Measurements from ENCODE around the gene SAMD4A. TPM values are rescaled to one million over a fixed set of nuclear protein-coding genes. Genes with fewer than 3 reads are reported as not detected.

Gene SAMD4A
- total RNA-seq, 6 experiments from 2014 or later, result 33.8 to 53.7 (median 41.0) TPM

DNA sequence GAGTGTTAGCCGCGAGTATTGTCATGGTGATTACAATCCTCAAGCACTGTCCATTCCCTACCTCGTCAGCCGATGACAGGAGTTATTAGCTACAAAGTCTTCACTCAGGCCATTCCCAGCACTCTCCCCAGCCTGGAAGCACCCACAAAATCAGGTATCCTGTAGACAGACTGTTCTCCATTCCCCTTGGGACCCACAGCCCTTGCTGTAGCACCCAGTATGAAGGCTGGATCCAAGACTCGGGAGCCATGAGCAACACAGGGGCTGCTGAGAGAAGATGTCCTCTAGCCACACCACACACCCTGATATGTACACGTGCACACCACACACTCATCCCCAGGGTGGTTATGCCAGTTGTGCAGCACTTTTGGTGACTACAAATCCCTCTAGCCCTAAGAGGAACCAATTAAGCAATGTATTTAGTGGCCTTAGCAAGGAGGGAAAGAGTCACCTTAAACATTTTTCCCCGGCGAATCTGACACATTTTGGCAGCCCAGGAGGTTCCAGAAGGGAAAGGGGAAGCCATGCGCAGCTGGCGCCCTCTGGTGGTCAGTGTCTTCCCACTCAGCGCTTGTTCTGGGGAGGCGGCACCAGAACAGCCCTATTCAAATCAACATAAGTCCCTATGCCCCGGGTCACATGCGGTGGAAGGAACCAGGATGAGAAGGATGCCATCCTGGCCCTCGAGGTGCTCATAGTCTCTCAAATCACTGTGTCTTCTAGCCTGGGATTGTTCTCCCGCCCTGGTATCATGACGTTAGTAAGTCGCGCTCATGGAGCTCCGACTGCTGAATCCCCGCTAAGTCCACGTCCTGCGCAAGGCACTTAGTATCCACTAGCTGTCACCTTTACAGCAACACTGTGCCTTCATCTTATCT, 238.8 kb downstream of the SAMD4A start:
- Mint-ChIP-seq H3K4me1 (ENCODE audit: low read depth) (peaks cover 13% of the 10 kb centered on the region), H3K4me3 (peak overlapping the region; percentile 71), H3K9me3 (no peaks in the 10 kb centered on the region), H3K27ac (no peak overlapping the region), H3K27me3 (ENCODE audit: insufficient read depth) (peaks cover 20% of the 10 kb centered on the region), H3K36me3 (ENCODE audit: low read depth) (no peaks in the 10 kb centered on the region)
- TF ChIP-seq CTCF (IDR thresholded peaks at IDR 0.05), result peak; percentile 99
- peak; percentile 67 for DNase-seq

DNA sequence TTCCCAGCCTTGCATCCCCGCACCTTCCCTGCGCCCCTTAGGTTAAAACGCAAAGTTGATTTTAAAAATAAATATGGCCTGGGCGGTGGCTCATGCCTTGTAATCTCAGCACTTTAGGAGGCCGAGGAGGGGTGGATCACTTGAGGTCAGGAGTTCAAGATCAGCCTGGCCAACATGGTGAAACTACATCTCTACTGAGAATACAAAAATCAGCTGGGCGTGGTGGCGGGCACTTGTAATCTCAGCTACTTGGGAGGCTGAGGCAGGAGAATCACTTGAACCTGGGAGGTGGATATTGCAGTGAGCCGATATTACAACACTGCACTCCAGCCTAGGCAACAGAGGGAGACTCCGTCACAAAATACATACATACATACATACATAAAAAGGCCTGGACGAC, 239.7 kb downstream of the SAMD4A start:
- no peak for TF ChIP-seq CTCF (IDR thresholded peaks at IDR 0.05)
- no peak for DNase-seq
- no peak overlapping the region for H3K27ac Mint-ChIP-seq
- H3K9me3 Mint-ChIP-seq, result no peaks in the 10 kb centered on the region
- peaks cover 23% of the 10 kb centered on the region for H3K27me3 Mint-ChIP-seq (ENCODE audit: insufficient read depth)
- no peak overlapping the region for H3K4me3 Mint-ChIP-seq
- H3K36me3 Mint-ChIP-seq (ENCODE audit: low read depth), result no peaks in the 10 kb centered on the region
- peaks cover 13% of the 10 kb centered on the region for H3K4me1 Mint-ChIP-seq (ENCODE audit: low read depth)

GRCh38 chr14:54807428-54807827, 240.5 kb downstream of the SAMD4A start:
- no peak for TF ChIP-seq CTCF (IDR thresholded peaks at IDR 0.05)
- peaks cover 21% of the 10 kb centered on the region for H3K27me3 Mint-ChIP-seq (ENCODE audit: insufficient read depth)

DNA sequence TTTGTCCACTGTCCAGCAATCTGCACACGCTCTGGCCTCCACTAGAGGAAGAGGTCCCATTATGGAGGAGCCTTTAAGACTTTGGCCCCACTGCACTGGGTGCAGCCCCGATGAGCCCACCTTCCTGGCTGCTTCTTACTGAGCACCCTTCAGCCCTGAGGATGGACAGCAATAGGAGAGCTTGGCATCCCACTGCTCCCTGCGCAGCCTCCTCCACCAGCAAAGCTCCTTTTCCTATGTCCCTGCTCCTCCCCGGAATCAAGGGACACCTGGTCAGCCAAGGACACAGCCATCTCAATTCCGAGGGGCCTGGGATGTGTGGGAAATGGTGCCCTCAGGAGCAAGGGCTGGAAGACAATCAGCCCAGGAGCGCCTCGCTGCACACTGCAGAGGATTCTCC, 241.0 kb downstream of the SAMD4A start:
- Mint-ChIP-seq H3K36me3 (ENCODE audit: low read depth) (no peaks in the 10 kb centered on the region), H3K27me3 (ENCODE audit: insufficient read depth) (peaks cover 23% of the 10 kb centered on the region), H3K9me3 (no peaks in the 10 kb centered on the region), H3K4me1 (ENCODE audit: low read depth) (peaks cover 13% of the 10 kb centered on the region), H3K4me3 (no peak overlapping the region), H3K27ac (no peak overlapping the region)
- no peak for TF ChIP-seq CTCF (IDR thresholded peaks at IDR 0.05)
- DNase-seq, result no peak

More at GRCh38 chr14:54807428-54807827, 240.5 kb downstream of the SAMD4A start:
- DNase-seq, result no peak
- Mint-ChIP-seq H3K36me3 (ENCODE audit: low read depth) (no peaks in the 10 kb centered on the region), H3K4me3 (no peak overlapping the region), H3K4me1 (ENCODE audit: low read depth) (peaks cover 13% of the 10 kb centered on the region), H3K9me3 (no peaks in the 10 kb centered on the region), H3K27ac (no peak overlapping the region)

DNA sequence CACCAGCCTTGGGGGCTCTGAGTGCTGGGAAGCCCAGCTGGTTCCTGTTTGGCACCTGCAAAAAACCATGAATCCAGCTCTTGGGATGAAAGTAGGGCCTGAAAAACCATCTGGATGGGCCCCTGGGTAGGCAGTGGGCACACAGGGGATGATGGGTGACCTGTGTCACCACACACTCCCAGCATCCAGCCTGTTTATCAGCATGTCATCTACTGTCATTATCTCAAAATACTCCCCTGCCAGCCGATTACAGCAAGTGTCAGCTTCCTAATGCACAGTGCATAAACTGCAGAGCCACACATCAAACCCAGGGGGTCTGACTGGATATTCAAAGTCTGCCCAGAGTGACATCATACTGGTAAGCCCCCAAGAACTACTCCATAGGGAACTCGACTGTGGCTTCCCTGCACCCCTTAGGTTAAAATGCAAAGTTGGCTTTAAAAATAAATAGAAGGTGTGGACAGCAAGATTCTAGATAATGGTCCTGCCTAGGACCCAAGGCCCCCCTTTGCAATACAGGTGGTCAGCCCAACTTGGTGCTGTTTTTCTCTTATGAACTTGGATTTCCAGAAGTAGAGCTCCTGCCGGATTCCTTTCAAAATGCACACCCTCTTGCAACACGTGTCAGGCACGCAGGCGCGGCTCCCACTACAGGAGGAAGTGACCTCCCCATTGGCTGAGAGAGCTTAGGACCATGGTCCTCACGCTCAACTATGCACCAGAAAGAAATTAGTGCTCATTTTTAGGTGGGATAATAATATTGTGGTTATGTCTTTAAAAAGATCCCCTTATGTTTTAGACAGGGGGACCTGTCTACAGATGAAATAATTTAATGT, 241.6 kb downstream of the SAMD4A start:
- H3K9me3 Mint-ChIP-seq, result no peaks in the 10 kb centered on the region
- peaks cover 13% of the 10 kb centered on the region for H3K4me1 Mint-ChIP-seq (ENCODE audit: low read depth)
- DNase-seq, result no peak
- peaks cover 29% of the 10 kb centered on the region for H3K27me3 Mint-ChIP-seq (ENCODE audit: insufficient read depth)
- H3K27ac Mint-ChIP-seq, result no peak overlapping the region
- H3K4me3 Mint-ChIP-seq, result no peak overlapping the region
- H3K36me3 Mint-ChIP-seq (ENCODE audit: low read depth), result no peaks in the 10 kb centered on the region
- TF ChIP-seq CTCF (IDR thresholded peaks at IDR 0.05), result no peak
